Omental fat pad (tissue), 4 donors: ENCODE data around the gene RTN1. TPM values are rescaled to one million over a fixed set of nuclear protein-coding genes. Genes with fewer than 3 reads are reported as not detected.

Source experiments
- ATAC-seq: fragments of 150-250 bp; one replicate; pipeline ENCODE4 v1.9.1; 2016; ENCODE audit warnings: mild to moderate bottlenecking, moderate library complexity; ENCODE audit not compliant: low FRiP score
- DNase-seq: peaks from one replicate; pipeline ENCODE4 v3.0.0-alpha.2; 2019; ENCODE audit warnings: low spot score
- small RNA-seq: library from RNA; depleted of rRNA; stranded (forward); fragments of <200 nt; gene quantifications from one replicate; pipeline ENCODE3, GENCODE V24; 2016
- total RNA-seq, 4 donors: library from RNA; depleted of rRNA; stranded (reverse); fragments of >200 nt; gene quantifications; one replicate each; pipeline ENCODE4 v1.1.0, GENCODE V29; 2016
- TF ChIP-seq, protein P1 (sequence below), 3 donors: fragments of 450-650 bp; IDR thresholded peaks; one replicate each; pipeline ENCODE4 v1.5.1; 2016 to 2017; ENCODE audit warnings: antibody characterized with exemption in 3 of 3, mild to moderate bottlenecking in 3 of 3, moderate library complexity in 2 of 3

RTN1 gene
- total RNA-seq, 4 donors from 2014 or later: 12.0 to 50.0 (median 20.6) TPM

GRCh38 chr14:59570122-59570521 is 300.5 kb downstream of the RTN1 start:
- ATAC-seq (no peak), DNase-seq (no peak)
- TF ChIP-seq, protein P1, sequence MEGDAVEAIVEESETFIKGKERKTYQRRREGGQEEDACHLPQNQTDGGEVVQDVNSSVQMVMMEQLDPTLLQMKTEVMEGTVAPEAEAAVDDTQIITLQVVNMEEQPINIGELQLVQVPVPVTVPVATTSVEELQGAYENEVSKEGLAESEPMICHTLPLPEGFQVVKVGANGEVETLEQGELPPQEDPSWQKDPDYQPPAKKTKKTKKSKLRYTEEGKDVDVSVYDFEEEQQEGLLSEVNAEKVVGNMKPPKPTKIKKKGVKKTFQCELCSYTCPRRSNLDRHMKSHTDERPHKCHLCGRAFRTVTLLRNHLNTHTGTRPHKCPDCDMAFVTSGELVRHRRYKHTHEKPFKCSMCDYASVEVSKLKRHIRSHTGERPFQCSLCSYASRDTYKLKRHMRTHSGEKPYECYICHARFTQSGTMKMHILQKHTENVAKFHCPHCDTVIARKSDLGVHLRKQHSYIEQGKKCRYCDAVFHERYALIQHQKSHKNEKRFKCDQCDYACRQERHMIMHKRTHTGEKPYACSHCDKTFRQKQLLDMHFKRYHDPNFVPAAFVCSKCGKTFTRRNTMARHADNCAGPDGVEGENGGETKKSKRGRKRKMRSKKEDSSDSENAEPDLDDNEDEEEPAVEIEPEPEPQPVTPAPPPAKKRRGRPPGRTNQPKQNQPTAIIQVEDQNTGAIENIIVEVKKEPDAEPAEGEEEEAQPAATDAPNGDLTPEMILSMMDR (IDR thresholded peaks at IDR 0.05): no peak

- TF ChIP-seq, protein P1 (IDR thresholded peaks at IDR 0.05): no peak
- no peak for ATAC-seq
- no peak for DNase-seq
Observed at GRCh38 chr14:59566725-59567124, 303.9 kb downstream of the RTN1 start.

DNA sequence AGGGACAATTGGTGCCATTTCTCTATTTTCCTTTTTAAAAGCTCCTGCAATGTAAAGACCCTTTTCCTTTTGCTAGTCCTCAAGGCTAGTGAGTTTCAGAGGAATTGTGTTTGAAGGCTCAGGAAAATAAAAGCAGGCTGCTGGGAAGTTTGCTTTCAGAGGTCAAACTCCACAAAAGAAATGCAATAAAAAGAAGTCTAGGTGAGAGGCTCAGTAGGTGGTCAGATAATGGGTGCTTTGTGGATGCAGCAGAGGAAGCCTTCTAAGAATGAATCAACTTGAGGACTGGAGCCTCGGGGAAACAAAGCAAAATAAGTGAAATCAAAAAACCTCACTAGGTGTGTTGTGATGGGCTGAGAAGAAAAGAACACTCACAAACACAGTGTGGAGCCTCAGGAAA is 304.3 kb downstream of the RTN1 start:
- DNase-seq (no peak), ATAC-seq (no peak)
- TF ChIP-seq, protein P1 (IDR thresholded peaks at IDR 0.05): no peak

GRCh38 chr14:59565087-59565486 is 305.5 kb downstream of the RTN1 start:
- no peak for ATAC-seq
- TF ChIP-seq, protein P1 (IDR thresholded peaks at IDR 0.05): no peak

DNA sequence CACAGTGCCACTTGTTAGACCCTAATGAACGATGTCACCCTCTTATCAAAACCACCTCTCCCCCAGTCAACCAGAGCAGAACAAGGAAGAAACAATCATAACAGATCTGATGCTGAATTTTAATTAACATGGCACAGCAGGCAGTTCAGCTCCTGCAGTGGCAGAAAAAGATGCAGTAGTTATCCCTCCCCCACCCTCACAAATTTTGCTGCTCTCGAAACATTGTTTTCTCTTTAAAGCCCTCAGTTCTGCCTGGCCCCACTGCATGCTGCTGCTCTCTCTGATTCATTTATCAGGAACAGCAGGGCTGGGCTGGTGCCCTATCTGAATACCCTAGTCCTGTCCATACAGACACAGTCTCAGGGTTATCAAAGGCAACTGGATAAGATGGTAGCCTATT is 306.2 kb downstream of the RTN1 start:
- ATAC-seq (no peak), DNase-seq (no peak)
- TF ChIP-seq, protein P1 (IDR thresholded peaks at IDR 0.05): no peak

More at GRCh38 chr14:59565087-59565486, 305.5 kb downstream of the RTN1 start:
- no peak for DNase-seq

DNA sequence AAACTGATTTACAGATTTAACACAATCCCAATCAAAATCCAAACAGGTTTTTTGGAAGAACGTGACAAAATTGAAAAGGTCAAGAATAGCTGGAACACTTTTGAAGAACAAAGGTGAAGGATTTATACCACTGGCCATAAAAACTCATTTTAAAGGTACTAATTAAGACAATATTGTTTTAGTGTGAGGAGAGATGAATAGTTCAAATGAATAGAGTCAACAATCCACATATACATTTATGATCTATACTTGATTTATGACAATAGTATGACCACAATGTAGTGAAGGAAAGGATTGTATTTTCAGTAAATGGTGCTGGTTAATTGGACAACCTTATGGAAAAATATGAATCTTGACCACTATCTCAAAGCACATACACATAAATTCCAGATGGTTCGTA is 323.3 kb downstream of the RTN1 start:
- no peak for DNase-seq
- no peak for ATAC-seq
- TF ChIP-seq, protein P1 (IDR thresholded peaks at IDR 0.05): no peak

Small RNA genes within 50 kb of the gene (small RNA-seq; reads per million reads assigned to genes)
- gene MIR5586: not detected

Other genes with a start within 250 kb of the RTN1 start
- gene LRRC9, start 49.4 kb upstream of the RTN1 start, total RNA-seq: under 1 TPM in 2 of 4 donors, not detected in 2; 0.16 to 0.25 TPM
- 10 to 100 TPM; 42.3 to 70.5 (median 53.3) TPM for gene PCNX4, start 221.1 kb upstream of the RTN1 start, total RNA-seq